H1 (cell line): ENCODE data around the gene PTPRR. TPM values are rescaled to one million over a fixed set of nuclear protein-coding genes. Genes with fewer than 3 reads are reported as not detected.

Experiments used
- EGR1 ChIP-seq: IDR thresholded peaks from 2 replicates; pipeline ENCODE4 v1.6.1; 2011; ENCODE audit warnings: low read depth, low read length, borderline replicate concordance
- FOSL1 ChIP-seq: IDR thresholded peaks from 2 replicates; pipeline ENCODE4 v1.6.1; 2011; ENCODE audit warnings: mild to moderate bottlenecking, low read depth, low read length, moderate library complexity; ENCODE audit not compliant: insufficient read depth
- NANOG ChIP-seq: IDR thresholded peaks from 2 replicates; pipeline ENCODE4 v1.6.1; 2011; ENCODE audit warnings: low read length, low read depth, mild to moderate bottlenecking, inconsistent platforms; ENCODE audit not compliant: insufficient read depth, poor library complexity, severe bottlenecking
- RFX5 ChIP-seq: IDR thresholded peaks from 2 replicates; pipeline ENCODE4 v1.6.1; 2011; ENCODE audit warnings: low read depth, low read length, improper control_type of control experiment, borderline replicate concordance
- SIRT6 ChIP-seq: IDR thresholded peaks from one replicate; pipeline ENCODE4 v1.7.1; 2012; ENCODE audit warnings: low read length, inconsistent platforms
- SUZ12 ChIP-seq: fragments of 200-600 bp; sonication (generic); IDR thresholded peaks from 2 replicates; pipeline ENCODE4 v1.6.1; 2012; ENCODE audit warnings: mild to moderate bottlenecking, inconsistent platforms, low read length, moderate library complexity, mixed read lengths
- TBP ChIP-seq: IDR thresholded peaks from 2 replicates; pipeline ENCODE4 v1.6.1; 2011; ENCODE audit warnings: low read depth, low read length, improper control_type of control experiment
- YY1 ChIP-seq: IDR thresholded peaks from 2 replicates; pipeline ENCODE4 v1.6.1; 2011; ENCODE audit warnings: low read depth, mild to moderate bottlenecking, low read length
- ZNF274 ChIP-seq: IDR thresholded peaks from 2 replicates; pipeline ENCODE4 v1.7.0; 2012; ENCODE audit warnings: low read length, borderline replicate concordance; ENCODE audit errors: extremely low read depth
- polyA plus RNA-seq, 7 experiments: library from polyadenylated mRNA; depleted of rRNA in 3 of 7; stranded (reverse) in 5 of 7; unstranded in 2 of 7; fragments of >200 nt in 5 of 7; fragments of 200-250 nt in 2 of 7; gene quantifications; 1 replicate in 5 of 7; 2 replicates in 1 of 7; 4 replicates in 1 of 7; pipeline versions ENCODE4 v1.2.1 to v1.2.3, GENCODE V29; 2011 to 2013; ENCODE audit warnings: missing spikeins in 2 of 7, mixed read lengths in 2 of 7
- total RNA-seq: library from RNA; stranded (reverse); fragmentation: NEBNext Ultra II Directional; extraction: Animal tissue kit (Norgen Biotek cat#: 25700); gene quantifications from 2 replicates; pipeline ENCODE4 v1.2.1, GENCODE V29; 2021
- TF ChIP-seq, protein P1 (sequence below): fragments of 300-600 bp; sonication (generic); IDR thresholded peaks from 2 replicates; pipeline ENCODE4 v1.7.1; 2012; ENCODE audit warnings: low read length, moderate library complexity, mild to moderate bottlenecking, inconsistent platforms; ENCODE audit not compliant: insufficient replicate concordance

Gene PTPRR
- total and polyA plus RNA-seq, 2 of the 8 experiments (the other 6 are each of a cell fraction or from before 2014, with no cell fraction given) = 0.07 to 0.35 TPM

DNA sequence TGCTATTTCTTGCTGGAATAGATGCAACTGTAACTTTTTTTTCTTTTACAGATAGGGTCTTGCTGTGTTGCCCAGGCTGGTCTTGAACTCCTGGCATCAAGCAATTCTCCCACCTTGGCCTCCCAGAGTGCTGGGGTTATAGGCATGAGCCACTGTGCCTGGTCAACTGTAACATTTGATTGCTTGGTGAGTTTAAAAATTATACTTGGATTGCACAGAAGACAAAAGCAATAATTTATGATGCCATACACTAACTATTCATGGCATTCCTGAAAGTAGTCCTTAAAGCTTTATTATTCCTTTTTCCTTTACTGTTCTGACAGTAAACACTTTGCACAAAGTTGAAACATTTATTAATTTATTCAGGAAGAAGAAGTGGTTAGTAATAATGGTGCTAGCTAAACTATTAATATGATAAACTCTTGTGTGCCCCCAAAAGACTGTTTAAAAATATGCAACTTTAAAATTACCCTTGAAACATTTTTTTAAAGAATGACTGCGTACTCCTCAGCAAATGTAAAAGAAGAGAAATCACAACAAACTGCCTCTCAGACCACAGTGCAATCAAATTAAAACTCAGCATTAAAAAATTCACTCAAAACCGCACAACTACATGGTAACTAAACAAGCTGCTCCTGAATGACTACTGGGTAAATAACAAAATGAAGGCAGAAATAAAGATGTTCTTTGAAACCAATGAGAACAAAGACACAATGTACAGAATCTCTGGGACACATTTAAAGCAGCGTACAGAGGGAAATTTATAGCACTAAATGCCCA is 291.6 kb downstream of the PTPRR start (continued):
- TF ChIP-seq, protein P1, sequence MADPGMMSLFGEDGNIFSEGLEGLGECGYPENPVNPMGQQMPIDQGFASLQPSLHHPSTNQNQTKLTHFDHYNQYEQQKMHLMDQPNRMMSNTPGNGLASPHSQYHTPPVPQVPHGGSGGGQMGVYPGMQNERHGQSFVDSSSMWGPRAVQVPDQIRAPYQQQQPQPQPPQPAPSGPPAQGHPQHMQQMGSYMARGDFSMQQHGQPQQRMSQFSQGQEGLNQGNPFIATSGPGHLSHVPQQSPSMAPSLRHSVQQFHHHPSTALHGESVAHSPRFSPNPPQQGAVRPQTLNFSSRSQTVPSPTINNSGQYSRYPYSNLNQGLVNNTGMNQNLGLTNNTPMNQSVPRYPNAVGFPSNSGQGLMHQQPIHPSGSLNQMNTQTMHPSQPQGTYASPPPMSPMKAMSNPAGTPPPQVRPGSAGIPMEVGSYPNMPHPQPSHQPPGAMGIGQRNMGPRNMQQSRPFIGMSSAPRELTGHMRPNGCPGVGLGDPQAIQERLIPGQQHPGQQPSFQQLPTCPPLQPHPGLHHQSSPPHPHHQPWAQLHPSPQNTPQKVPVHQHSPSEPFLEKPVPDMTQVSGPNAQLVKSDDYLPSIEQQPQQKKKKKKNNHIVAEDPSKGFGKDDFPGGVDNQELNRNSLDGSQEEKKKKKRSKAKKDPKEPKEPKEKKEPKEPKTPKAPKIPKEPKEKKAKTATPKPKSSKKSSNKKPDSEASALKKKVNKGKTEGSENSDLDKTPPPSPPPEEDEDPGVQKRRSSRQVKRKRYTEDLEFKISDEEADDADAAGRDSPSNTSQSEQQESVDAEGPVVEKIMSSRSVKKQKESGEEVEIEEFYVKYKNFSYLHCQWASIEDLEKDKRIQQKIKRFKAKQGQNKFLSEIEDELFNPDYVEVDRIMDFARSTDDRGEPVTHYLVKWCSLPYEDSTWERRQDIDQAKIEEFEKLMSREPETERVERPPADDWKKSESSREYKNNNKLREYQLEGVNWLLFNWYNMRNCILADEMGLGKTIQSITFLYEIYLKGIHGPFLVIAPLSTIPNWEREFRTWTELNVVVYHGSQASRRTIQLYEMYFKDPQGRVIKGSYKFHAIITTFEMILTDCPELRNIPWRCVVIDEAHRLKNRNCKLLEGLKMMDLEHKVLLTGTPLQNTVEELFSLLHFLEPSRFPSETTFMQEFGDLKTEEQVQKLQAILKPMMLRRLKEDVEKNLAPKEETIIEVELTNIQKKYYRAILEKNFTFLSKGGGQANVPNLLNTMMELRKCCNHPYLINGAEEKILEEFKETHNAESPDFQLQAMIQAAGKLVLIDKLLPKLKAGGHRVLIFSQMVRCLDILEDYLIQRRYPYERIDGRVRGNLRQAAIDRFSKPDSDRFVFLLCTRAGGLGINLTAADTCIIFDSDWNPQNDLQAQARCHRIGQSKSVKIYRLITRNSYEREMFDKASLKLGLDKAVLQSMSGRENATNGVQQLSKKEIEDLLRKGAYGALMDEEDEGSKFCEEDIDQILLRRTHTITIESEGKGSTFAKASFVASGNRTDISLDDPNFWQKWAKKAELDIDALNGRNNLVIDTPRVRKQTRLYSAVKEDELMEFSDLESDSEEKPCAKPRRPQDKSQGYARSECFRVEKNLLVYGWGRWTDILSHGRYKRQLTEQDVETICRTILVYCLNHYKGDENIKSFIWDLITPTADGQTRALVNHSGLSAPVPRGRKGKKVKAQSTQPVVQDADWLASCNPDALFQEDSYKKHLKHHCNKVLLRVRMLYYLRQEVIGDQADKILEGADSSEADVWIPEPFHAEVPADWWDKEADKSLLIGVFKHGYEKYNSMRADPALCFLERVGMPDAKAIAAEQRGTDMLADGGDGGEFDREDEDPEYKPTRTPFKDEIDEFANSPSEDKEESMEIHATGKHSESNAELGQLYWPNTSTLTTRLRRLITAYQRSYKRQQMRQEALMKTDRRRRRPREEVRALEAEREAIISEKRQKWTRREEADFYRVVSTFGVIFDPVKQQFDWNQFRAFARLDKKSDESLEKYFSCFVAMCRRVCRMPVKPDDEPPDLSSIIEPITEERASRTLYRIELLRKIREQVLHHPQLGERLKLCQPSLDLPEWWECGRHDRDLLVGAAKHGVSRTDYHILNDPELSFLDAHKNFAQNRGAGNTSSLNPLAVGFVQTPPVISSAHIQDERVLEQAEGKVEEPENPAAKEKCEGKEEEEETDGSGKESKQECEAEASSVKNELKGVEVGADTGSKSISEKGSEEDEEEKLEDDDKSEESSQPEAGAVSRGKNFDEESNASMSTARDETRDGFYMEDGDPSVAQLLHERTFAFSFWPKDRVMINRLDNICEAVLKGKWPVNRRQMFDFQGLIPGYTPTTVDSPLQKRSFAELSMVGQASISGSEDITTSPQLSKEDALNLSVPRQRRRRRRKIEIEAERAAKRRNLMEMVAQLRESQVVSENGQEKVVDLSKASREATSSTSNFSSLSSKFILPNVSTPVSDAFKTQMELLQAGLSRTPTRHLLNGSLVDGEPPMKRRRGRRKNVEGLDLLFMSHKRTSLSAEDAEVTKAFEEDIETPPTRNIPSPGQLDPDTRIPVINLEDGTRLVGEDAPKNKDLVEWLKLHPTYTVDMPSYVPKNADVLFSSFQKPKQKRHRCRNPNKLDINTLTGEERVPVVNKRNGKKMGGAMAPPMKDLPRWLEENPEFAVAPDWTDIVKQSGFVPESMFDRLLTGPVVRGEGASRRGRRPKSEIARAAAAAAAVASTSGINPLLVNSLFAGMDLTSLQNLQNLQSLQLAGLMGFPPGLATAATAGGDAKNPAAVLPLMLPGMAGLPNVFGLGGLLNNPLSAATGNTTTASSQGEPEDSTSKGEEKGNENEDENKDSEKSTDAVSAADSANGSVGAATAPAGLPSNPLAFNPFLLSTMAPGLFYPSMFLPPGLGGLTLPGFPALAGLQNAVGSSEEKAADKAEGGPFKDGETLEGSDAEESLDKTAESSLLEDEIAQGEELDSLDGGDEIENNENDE = no peak
- TF ChIP-seq SIRT6 (no peak), SUZ12 (no peak), EGR1 (no peak), FOSL1 (no peak), ZNF274 (no peak), RFX5 (no peak), TBP (no peak), YY1 (no peak), NANOG (no peak)
